Right atrium auricular region (tissue), 2 donors: ENCODE data around the gene SLC13A4. TPM values are rescaled to one million over a fixed set of nuclear protein-coding genes. Genes with fewer than 3 reads are reported as not detected.

Experiments used
- DNase-seq: peaks from one replicate; pipeline ENCODE4 v3.0.0-alpha.2; 2019; ENCODE audit warnings: low spot score
- H3K27ac ChIP-seq, 2 donors: fragments of 200-600 bp; sonication (generic); 1 replicate in 1 of 2; 2 replicates in 1 of 2; pipeline ENCODE4 v1.5.1; 2016 to 2019
- H3K27me3 ChIP-seq, 2 donors: fragments of 200-600 bp; sonication (generic); one replicate each; pipeline versions ENCODE4 v1.5.1 to v1.6.0; 2017 to 2019
- H3K36me3 ChIP-seq: fragments of 200-600 bp; sonication (generic); one replicate; pipeline ENCODE4 v1.5.1; 2016
- H3K4me1 ChIP-seq, 2 donors: fragments of 200-600 bp; sonication (generic); one replicate each; pipeline versions ENCODE4 v1.5.1 to v1.6.0; 2017 to 2019
- H3K4me3 ChIP-seq, 2 donors: fragments of 200-600 bp; sonication (generic); 1 replicate in 1 of 2; 2 replicates in 1 of 2; pipeline ENCODE4 v1.5.1; 2017 to 2019; ENCODE audit warnings: mild to moderate bottlenecking in 1 of 2, moderate library complexity in 1 of 2
- H3K9me3 ChIP-seq, 2 donors: fragments of 200-600 bp; sonication (generic); one replicate each; pipeline ENCODE4 v1.5.1; 2019
- total RNA-seq, 2 donors: library from RNA; depleted of rRNA; stranded (reverse); fragments of >200 nt; gene quantifications; one replicate each; pipeline ENCODE4 v1.1.0, GENCODE V29; 2016
- TF ChIP-seq, protein P1 (sequence below), 2 donors: fragments of 200-600 bp; sonication (generic); IDR thresholded peaks; one replicate each; pipeline ENCODE4 v1.5.1; 2019; ENCODE audit warnings: antibody characterized with exemption in 2 of 2

The SLC13A4 gene
- total RNA-seq, 2 donors from 2014 or later, result 0.12 TPM; not detected in 1

- no peak overlapping the region for H3K27ac ChIP-seq
- H3K4me3 ChIP-seq, result no peak overlapping the region
- H3K9me3 ChIP-seq, result no peaks in the 10 kb centered on the region
- no peaks in the 10 kb centered on the region for H3K36me3 ChIP-seq
- TF ChIP-seq, protein P1, sequence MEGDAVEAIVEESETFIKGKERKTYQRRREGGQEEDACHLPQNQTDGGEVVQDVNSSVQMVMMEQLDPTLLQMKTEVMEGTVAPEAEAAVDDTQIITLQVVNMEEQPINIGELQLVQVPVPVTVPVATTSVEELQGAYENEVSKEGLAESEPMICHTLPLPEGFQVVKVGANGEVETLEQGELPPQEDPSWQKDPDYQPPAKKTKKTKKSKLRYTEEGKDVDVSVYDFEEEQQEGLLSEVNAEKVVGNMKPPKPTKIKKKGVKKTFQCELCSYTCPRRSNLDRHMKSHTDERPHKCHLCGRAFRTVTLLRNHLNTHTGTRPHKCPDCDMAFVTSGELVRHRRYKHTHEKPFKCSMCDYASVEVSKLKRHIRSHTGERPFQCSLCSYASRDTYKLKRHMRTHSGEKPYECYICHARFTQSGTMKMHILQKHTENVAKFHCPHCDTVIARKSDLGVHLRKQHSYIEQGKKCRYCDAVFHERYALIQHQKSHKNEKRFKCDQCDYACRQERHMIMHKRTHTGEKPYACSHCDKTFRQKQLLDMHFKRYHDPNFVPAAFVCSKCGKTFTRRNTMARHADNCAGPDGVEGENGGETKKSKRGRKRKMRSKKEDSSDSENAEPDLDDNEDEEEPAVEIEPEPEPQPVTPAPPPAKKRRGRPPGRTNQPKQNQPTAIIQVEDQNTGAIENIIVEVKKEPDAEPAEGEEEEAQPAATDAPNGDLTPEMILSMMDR (IDR thresholded peaks at IDR 0.05), result no peak
- no peaks in the 10 kb centered on the region for H3K27me3 ChIP-seq
- no peak for DNase-seq
- H3K4me1 ChIP-seq, result peaks cover 0 to 10% of the 10 kb centered on the region in 2 donors
These were observed 69.4 kb downstream of the SLC13A4 start for GRCh38 chr7:135658564-135658963.

GRCh38 chr7:135653340-135654080 is 74.5 kb downstream of the SLC13A4 start:
- no peaks in the 10 kb centered on the region for H3K9me3 ChIP-seq
- no peaks in the 10 kb centered on the region for H3K36me3 ChIP-seq
- no peaks in the 10 kb centered on the region for H3K4me1 ChIP-seq
- no peak overlapping the region for H3K27ac ChIP-seq
- no peak for DNase-seq
- TF ChIP-seq, protein P1 (IDR thresholded peaks at IDR 0.05), result no peak
- H3K4me3 ChIP-seq, result no peak overlapping the region
- H3K27me3 ChIP-seq, result no peaks in the 10 kb centered on the region

DNA sequence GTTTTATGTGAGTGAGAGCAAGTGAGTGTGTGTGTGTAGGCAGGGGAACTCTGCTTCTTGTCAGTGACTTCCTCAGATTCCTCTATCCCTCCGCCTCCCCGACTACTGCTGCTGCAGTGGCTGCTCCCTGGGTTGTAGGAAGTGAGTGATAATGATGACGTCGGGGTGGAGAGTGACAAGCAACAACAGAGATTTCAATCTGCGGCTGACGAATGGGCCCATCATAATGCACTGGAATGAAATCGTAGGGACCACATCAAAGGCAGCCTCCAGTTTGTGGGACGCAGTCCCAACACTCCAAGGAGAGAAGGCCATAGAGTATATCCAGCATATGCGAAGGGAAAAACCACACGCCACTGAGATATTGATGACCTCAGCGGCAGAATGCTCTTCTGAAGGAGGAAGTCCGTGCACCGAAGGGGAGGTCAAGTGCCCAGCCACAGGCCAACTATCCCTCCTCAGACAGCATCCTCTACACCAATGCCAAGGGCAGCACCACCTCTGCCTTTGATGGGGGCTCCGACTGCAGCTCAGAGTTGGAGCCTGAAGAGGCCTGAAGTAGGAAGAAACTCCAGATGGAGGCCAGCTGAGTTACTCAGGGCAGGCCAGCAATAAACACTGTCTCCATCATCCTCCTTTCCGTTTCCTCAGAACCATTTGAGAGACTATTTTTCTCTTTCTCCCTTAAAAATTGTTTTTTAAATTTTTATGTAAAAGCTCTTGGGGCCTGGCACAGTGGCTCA is 77.0 kb downstream of the SLC13A4 start:
- Histone ChIP-seq H3K27ac (no peak overlapping the region), H3K4me1 (no peaks in the 10 kb centered on the region), H3K27me3 (no peaks in the 10 kb centered on the region), H3K36me3 (peaks cover 9% of the 10 kb centered on the region), H3K9me3 (no peaks in the 10 kb centered on the region), H3K4me3 (no peak overlapping the region)
- TF ChIP-seq, protein P1 (IDR thresholded peaks at IDR 0.05), result no peak
- no peak for DNase-seq

DNA sequence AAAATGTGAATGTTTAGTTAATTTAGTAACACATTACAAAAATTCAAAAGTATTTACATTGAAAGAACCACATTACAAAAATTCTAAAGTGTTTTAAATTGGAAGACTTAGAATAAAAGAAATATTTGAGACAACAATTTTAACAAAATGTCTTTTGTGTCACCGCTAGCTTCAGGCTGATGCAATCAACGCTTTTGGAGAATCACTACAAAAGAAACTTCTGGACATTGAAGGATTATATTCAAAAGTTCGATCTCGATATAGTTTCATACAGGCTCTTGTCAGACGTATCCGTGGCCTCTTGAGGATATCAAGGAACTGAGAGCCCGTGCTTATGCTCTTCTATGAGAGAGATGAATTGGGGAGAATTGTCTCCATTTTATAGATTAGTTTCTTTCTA is 79.8 kb downstream of the SLC13A4 start:
- no peaks in the 10 kb centered on the region for H3K4me1 ChIP-seq
- H3K36me3 ChIP-seq, result peaks cover 25% of the 10 kb centered on the region
- no peak for DNase-seq
- no peak overlapping the region for H3K4me3 ChIP-seq
- no peaks in the 10 kb centered on the region for H3K27me3 ChIP-seq
- TF ChIP-seq, protein P1 (IDR thresholded peaks at IDR 0.05), result no peak
- H3K9me3 ChIP-seq, result no peaks in the 10 kb centered on the region
- H3K27ac ChIP-seq, result no peak overlapping the region

DNA sequence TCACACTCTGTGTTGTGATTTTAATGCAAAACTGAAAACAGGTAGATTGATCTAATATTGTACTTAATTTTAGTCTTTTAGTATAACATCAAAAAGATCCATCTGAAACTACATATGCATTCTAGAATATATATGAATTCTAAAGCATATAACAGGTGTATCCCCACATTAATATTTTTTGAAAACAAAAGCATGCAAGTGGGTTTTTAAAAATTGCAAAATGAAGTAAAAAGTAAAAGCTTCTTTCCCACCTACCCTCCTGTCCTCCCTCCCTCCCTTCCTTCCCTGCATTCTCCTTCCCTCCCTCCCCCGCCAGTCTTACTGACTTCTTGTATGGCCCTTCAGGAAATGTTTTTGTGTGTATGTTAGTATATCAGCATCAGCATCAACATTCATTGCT is 80.2 kb downstream of the SLC13A4 start:
- Histone ChIP-seq H3K27me3 (no peaks in the 10 kb centered on the region), H3K4me1 (no peaks in the 10 kb centered on the region), H3K36me3 (peaks cover 29% of the 10 kb centered on the region), H3K4me3 (no peak overlapping the region), H3K27ac (no peak overlapping the region), H3K9me3 (no peaks in the 10 kb centered on the region)
- DNase-seq, result no peak
- TF ChIP-seq, protein P1 (IDR thresholded peaks at IDR 0.05), result no peak
